GM12878 (cell line): Measurements from ENCODE around the gene XAGE5.
"Not testable (repeated sequence)": the region's sequence is repeated elsewhere in the genome, so short reads cannot be mapped to it uniquely, and the experiment has no call there.

Experiments used
- CBX3 ChIP-seq: fragments of 200-600 bp; sonication (generic); IDR thresholded peaks from 2 replicates; pipeline ENCODE4 v1.6.1; 2016; ENCODE audit warnings: low read depth, borderline replicate concordance
- CTCF ChIP-seq, 3 experiments: IDR thresholded peaks in 2 of 3; conservative IDR thresholded peaks in 1 of 3; 2 replicates each; pipeline ENCODE4 v1.5.1; 2011; ENCODE audit warnings: low read depth in 3 of 3, low read length in 3 of 3, mild to moderate bottlenecking in 3 of 3, control low read depth in 2 of 3, moderate library complexity in 2 of 3, inconsistent platforms in 1 of 3, mixed read lengths in 1 of 3; ENCODE audit not compliant: control insufficient read depth in 2 of 3, insufficient read depth in 1 of 3; ENCODE audit errors: extremely low read depth in 1 of 3
- EGR1 ChIP-seq, 2 experiments: IDR thresholded peaks; 1 replicate in 1 of 2; 2 replicates in 1 of 2; pipeline ENCODE4 v1.6.1; 2011 to 2012; ENCODE audit warnings: low read depth in 2 of 2, low read length in 2 of 2, borderline replicate concordance in 1 of 2, mild to moderate bottlenecking in 1 of 2, moderate library complexity in 1 of 2
- EZH2 ChIP-seq: IDR thresholded peaks from 2 replicates; pipeline ENCODE4 v1.6.1; 2012; ENCODE audit warnings: low read depth, mild to moderate bottlenecking, control low read depth, inconsistent platforms, low read length, borderline replicate concordance; ENCODE audit not compliant: control insufficient read depth
- KDM1A ChIP-seq: fragments of 200-600 bp; sonication (generic); IDR thresholded peaks from 2 replicates; pipeline ENCODE4 v1.6.1; 2016; ENCODE audit warnings: borderline replicate concordance
- MLLT1 ChIP-seq: fragments of 450-650 bp; IDR thresholded peaks from 2 replicates; pipeline ENCODE4 v1.6.1; 2016; ENCODE audit warnings: mild to moderate bottlenecking
- NFIC ChIP-seq: IDR thresholded peaks from 2 replicates; pipeline ENCODE4 v1.6.1; 2012; ENCODE audit warnings: low read depth, mild to moderate bottlenecking, inconsistent platforms, low read length, moderate library complexity
- POLR2AphosphoS5 ChIP-seq: IDR thresholded peaks from 2 replicates; pipeline ENCODE4 v1.6.1; 2011; ENCODE audit warnings: mild to moderate bottlenecking, low read length, inconsistent platforms
- RBBP5 ChIP-seq: fragments of 200-600 bp; sonication (generic); conservative IDR thresholded peaks from 2 replicates; pipeline ENCODE4 v1.6.1; 2016
- SPI1 ChIP-seq: IDR thresholded peaks from 2 replicates; pipeline ENCODE4 v1.6.1; 2011; ENCODE audit warnings: low read depth, mild to moderate bottlenecking, low read length, moderate library complexity, borderline replicate concordance; ENCODE audit not compliant: insufficient read depth
- TAF1 ChIP-seq: IDR thresholded peaks from 2 replicates; pipeline ENCODE4 v1.6.1; 2011; ENCODE audit warnings: mild to moderate bottlenecking, low read depth, low read length, borderline replicate concordance
- ZBTB11 ChIP-seq: fragments of 450-650 bp; formaldehyde crosslinking; IDR thresholded peaks from 2 replicates; pipeline ENCODE4 v1.5.0; 2022; ENCODE audit warnings: mild to moderate bottlenecking, missing genetic modification characterization

- not testable (repeated sequence) for TF ChIP-seq TAF1; SPI1; CTCF (IDR thresholded peaks at IDR 0.05 in 2 of 3, conservative IDR thresholded peaks at IDR 0.05 in 1 of 3; ENCODE audit: control insufficient read depth in 2 of 3, extremely low read depth in 1 of 3, insufficient read depth in 1 of 3, low read depth in 3 of 3, low read length in 3 of 3); RBBP5; NFIC; ZBTB11 (CRISPR knock-in tag); EGR1 (IDR thresholded peaks at IDR 0.05; ENCODE audit: borderline replicate concordance in 1 of 2, low read depth in 2 of 2, low read length in 2 of 2); POLR2AphosphoS5; CBX3; KDM1A; EZH2; MLLT1
These were observed 6.2 kb upstream of the XAGE5 start for GRCh38 chrX:52804876-52805275.
